ENCODE measurements around the gene KIAA1614.

Gene KIAA1614

GRCh38 chr1:180971273-180971997 lies 58.7 kb downstream of the KIAA1614 start:
- H3K4me1 ChIP-seq (ENCODE audit: control insufficient read depth, low read depth, low read length) = no peaks in the 10 kb centered on the region
- no peaks in the 10 kb centered on the region for H3K9me3 ChIP-seq (ENCODE audit: control insufficient read depth, low read depth, low read length)
- no peak overlapping the region for H3K4me3 ChIP-seq (ENCODE audit: low read length)
- no peaks in the 10 kb centered on the region for H3K27me3 ChIP-seq (ENCODE audit: control insufficient read depth, insufficient read depth, low read length)
- H3K27ac ChIP-seq (ENCODE audit: low read length) = no peak overlapping the region
- H3K9ac ChIP-seq (ENCODE audit: low read length) = no peak overlapping the region
- H3K36me3 ChIP-seq (ENCODE audit: control insufficient read depth, low read depth, low read length) = peaks cover 41% of the 10 kb centered on the region

DNA sequence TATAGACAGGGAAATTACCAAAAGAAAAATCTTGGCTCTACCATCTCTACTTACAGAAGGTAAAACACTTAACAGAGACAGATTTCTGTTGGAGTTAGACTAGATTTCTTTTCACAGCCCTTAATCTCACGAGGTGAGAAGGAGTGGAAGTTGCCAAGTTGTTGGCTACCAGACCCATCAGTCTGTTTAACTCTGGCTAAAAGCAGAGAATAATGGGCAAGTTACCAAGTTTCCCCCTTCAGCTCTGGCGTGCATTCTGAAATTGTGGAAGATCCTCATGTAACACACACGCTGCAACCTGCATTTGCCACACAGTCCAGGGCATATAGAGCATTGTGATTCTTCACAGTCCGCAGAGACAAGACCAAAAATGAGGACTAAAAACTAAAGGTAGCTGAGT lies 60.7 kb downstream of the KIAA1614 start:
- Histone ChIP-seq H3K9ac (ENCODE audit: low read length) (no peak overlapping the region), H3K4me1 (ENCODE audit: control insufficient read depth, low read depth, low read length) (no peaks in the 10 kb centered on the region)

DNA sequence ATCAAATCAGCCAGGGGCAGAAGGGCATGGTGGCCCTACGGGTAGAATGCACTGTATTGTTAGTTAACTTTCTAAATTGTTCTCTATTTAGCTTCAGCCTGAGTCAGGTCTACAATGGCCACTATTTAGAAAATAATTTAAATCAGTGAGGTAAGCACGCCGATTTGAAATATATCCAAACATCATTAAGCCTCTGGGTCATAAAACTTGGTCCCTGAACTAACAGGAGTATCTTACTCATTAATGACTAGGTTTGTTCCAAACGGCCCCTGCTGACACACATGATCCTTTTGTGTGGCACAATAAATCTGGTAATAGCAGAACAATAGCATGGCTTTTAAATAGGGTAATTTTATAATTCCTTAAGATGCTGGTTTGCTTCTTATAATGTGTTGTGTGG lies 61.5 kb downstream of the KIAA1614 start:
- peaks cover 61% of the 10 kb centered on the region for H3K36me3 ChIP-seq (ENCODE audit: control insufficient read depth, low read depth, low read length)
- no peak overlapping the region for H3K4me3 ChIP-seq (ENCODE audit: low read length)
- no peak overlapping the region for H3K9ac ChIP-seq (ENCODE audit: low read length)
- H3K9me3 ChIP-seq (ENCODE audit: control insufficient read depth, low read depth, low read length) = no peaks in the 10 kb centered on the region
- H3K27ac ChIP-seq (ENCODE audit: low read length) = no peak overlapping the region
- no peaks in the 10 kb centered on the region for H3K27me3 ChIP-seq (ENCODE audit: control insufficient read depth, insufficient read depth, low read length)
- H3K4me1 ChIP-seq (ENCODE audit: control insufficient read depth, low read depth, low read length) = no peaks in the 10 kb centered on the region

More for the DNA sequence above, 60.7 kb downstream of the KIAA1614 start:
- H3K36me3 ChIP-seq (ENCODE audit: control insufficient read depth, low read depth, low read length) = peaks cover 56% of the 10 kb centered on the region
- H3K27ac ChIP-seq (ENCODE audit: low read length) = no peak overlapping the region
- no peaks in the 10 kb centered on the region for H3K9me3 ChIP-seq (ENCODE audit: control insufficient read depth, low read depth, low read length)
- H3K4me3 ChIP-seq (ENCODE audit: low read length) = no peak overlapping the region
- H3K27me3 ChIP-seq (ENCODE audit: control insufficient read depth, insufficient read depth, low read length) = no peaks in the 10 kb centered on the region

DNA sequence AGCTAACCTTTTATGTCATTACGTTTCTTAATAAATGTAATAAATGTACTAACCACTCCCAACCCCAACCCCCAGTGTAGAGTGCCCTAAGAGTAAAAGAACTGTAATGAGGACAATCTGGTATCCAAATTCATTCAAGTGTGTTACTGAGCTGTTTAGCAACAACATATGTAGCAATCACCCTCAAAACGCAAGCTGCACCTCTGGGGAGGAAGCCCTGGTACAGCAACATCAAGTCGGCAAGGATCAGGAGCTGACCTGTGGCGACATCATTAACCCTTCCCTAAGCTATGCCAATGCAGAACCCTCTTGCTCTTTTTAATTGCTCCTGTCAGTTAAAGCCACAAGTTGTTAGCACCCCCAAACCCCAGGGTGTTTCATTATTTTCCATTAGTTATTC lies 62.9 kb downstream of the KIAA1614 start:
- no peaks in the 10 kb centered on the region for H3K9me3 ChIP-seq (ENCODE audit: control insufficient read depth, low read depth, low read length)
- H3K4me3 ChIP-seq (ENCODE audit: low read length) = no peak overlapping the region
- H3K36me3 ChIP-seq (ENCODE audit: control insufficient read depth, low read depth, low read length) = peaks cover 57% of the 10 kb centered on the region
- no peaks in the 10 kb centered on the region for H3K27me3 ChIP-seq (ENCODE audit: control insufficient read depth, insufficient read depth, low read length)
- H3K4me1 ChIP-seq (ENCODE audit: control insufficient read depth, low read depth, low read length) = no peaks in the 10 kb centered on the region
- no peak overlapping the region for H3K27ac ChIP-seq (ENCODE audit: low read length)
- no peak overlapping the region for H3K9ac ChIP-seq (ENCODE audit: low read length)

GRCh38 chr1:180976191-180976590 lies 63.5 kb downstream of the KIAA1614 start:
- no peaks in the 10 kb centered on the region for H3K4me1 ChIP-seq (ENCODE audit: control insufficient read depth, low read depth, low read length)
- no peaks in the 10 kb centered on the region for H3K9me3 ChIP-seq (ENCODE audit: control insufficient read depth, low read depth, low read length)
- H3K9ac ChIP-seq (ENCODE audit: low read length) = no peak overlapping the region
- H3K4me3 ChIP-seq (ENCODE audit: low read length) = no peak overlapping the region
- peaks cover 57% of the 10 kb centered on the region for H3K36me3 ChIP-seq (ENCODE audit: control insufficient read depth, low read depth, low read length)
- no peaks in the 10 kb centered on the region for H3K27me3 ChIP-seq (ENCODE audit: control insufficient read depth, insufficient read depth, low read length)
- H3K27ac ChIP-seq (ENCODE audit: low read length) = no peak overlapping the region

DNA sequence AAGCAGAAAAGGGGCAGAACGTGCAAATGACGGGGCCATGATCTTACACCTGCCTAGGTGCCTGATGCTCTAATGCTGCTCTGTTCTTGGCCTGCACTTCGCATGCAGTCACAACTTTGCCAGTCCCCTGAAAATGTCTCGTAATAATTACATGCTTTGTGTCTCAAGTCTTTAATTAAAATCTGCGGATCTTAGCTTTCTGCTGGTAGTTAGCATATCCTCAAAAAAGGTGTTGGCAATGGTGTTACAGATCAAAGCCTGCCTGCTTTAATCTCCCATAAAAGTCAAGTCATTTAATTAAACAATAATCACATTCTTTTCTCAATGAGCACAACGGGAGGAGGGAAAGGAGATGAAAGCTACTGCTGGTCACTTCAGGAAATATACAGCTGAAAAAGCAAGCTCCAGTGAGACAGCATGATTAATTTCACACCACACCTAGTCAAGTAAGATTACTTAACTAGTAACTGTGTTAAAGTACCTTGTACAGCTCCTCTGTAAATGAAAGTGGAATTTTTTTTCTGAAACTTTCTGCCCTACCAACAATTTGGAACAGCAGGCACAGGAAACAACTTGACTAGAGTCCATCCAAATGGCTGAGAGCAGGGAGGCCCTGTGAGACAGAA lies 64.1 kb downstream of the KIAA1614 start:
- no peaks in the 10 kb centered on the region for H3K27me3 ChIP-seq (ENCODE audit: control insufficient read depth, insufficient read depth, low read length)
- H3K9me3 ChIP-seq (ENCODE audit: control insufficient read depth, low read depth, low read length) = no peaks in the 10 kb centered on the region
- H3K4me1 ChIP-seq (ENCODE audit: control insufficient read depth, low read depth, low read length) = peaks cover 5% of the 10 kb centered on the region
- H3K4me3 ChIP-seq (ENCODE audit: low read length) = no peak overlapping the region
- peaks cover 57% of the 10 kb centered on the region for H3K36me3 ChIP-seq (ENCODE audit: control insufficient read depth, low read depth, low read length)
- H3K9ac ChIP-seq (ENCODE audit: low read length) = no peak overlapping the region
- no peak overlapping the region for H3K27ac ChIP-seq (ENCODE audit: low read length)

DNA sequence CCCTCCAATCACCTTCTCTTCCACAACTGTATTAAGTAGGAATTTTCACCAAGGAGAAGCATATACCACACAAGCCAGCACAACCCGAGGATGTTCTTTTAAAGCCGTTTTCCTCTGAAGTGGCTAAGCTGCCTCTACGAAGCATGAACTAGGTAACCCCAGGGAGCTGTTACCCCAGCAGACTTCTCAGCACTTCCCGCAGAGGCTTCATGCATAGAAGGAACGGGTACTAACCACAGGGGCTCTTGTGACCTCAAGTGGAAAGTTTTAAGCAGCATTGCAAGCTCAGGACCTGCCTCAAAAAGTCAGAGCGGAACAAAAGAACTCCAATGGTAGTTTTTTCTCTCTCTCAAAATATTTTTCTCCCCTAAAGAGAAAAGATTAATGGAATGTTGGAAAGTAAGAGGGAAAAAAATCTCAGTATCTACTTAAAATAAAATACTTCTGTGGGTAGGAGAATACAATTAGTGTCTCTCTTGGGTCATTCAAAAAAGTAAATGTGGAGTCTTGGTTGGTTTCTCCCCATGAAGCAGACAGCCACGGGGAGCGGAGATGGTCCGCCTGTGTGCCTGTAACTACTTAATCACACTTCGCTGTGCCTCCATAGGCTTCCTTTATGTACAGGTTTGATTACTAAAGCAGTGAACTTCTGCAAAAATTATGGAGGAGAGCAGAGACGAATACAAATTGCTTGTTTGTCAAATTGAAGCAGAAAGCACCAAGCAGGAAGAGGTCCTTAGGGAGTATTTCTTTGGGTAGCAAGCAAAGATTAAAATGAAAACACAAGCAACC lies 69.1 kb downstream of the KIAA1614 start:
- H3K27me3 ChIP-seq (ENCODE audit: control insufficient read depth, insufficient read depth, low read length) = no peaks in the 10 kb centered on the region
- H3K9ac ChIP-seq (ENCODE audit: low read length) = peak overlapping the region; percentile 33
- peak overlapping the region; percentile 20 for H3K27ac ChIP-seq (ENCODE audit: low read length)
- no peak overlapping the region for H3K4me3 ChIP-seq (ENCODE audit: low read length)
- no peaks in the 10 kb centered on the region for H3K9me3 ChIP-seq (ENCODE audit: control insufficient read depth, low read depth, low read length)
- H3K36me3 ChIP-seq (ENCODE audit: control insufficient read depth, low read depth, low read length) = peaks cover 40% of the 10 kb centered on the region
- H3K4me1 ChIP-seq (ENCODE audit: control insufficient read depth, low read depth, low read length) = peaks cover 12% of the 10 kb centered on the region

DNA sequence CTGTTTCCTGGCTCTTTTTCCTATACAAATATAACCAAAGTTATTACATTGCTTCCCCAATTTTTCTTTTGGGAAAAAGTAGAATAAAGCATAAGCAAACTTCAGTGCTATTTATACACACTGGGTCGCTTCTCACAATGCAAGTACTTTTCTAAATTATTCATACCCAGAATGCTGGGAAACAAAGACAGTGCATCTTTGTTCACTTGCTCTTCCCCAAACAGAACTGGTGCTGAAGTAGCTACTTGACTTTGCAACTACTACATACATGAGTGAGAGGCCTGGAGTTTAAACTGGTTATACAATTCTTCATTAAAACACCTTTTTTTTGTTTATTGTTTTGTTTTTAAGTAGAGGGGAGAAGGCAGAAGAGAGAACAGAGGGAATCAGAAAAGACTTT lies 69.7 kb downstream of the KIAA1614 start:
- Histone ChIP-seq H3K27ac (ENCODE audit: low read length) (no peak overlapping the region), H3K4me1 (ENCODE audit: control insufficient read depth, low read depth, low read length) (peaks cover 12% of the 10 kb centered on the region), H3K27me3 (ENCODE audit: control insufficient read depth, insufficient read depth, low read length) (no peaks in the 10 kb centered on the region), H3K9ac (ENCODE audit: low read length) (peak overlapping the region; percentile 33), H3K4me3 (ENCODE audit: low read length) (no peak overlapping the region), H3K9me3 (ENCODE audit: control insufficient read depth, low read depth, low read length) (no peaks in the 10 kb centered on the region), H3K36me3 (ENCODE audit: control insufficient read depth, low read depth, low read length) (peaks cover 40% of the 10 kb centered on the region)

DNA sequence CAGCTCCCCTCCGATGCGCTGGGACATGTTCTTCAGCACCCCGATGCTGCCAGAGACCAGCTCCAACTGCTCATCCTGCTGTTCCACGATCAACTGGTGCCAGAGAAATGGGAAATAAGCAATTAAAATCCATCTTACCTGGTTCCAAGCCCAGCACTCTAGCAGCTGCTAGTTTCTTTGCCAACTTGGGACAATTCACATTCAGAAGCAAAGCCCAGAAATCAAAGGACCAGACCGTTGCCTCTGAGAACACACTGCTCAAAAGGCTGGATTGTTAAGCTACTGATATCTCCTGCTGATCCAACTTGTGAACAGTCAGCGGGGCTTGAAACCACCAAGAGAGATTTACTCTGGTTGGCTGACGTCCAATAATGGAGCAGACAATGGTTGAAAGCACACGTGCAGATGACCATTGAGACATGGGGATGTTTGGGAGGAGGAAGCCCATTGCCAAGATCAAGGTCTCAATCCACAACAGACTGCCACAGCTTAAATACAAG lies 75.6 kb downstream of the KIAA1614 start:
- H3K36me3 ChIP-seq (ENCODE audit: control insufficient read depth, low read depth, low read length) = peaks cover 76% of the 10 kb centered on the region
- no peaks in the 10 kb centered on the region for H3K4me1 ChIP-seq (ENCODE audit: control insufficient read depth, low read depth, low read length)
- no peak overlapping the region for H3K27ac ChIP-seq (ENCODE audit: low read length)
- H3K9me3 ChIP-seq (ENCODE audit: control insufficient read depth, low read depth, low read length) = no peaks in the 10 kb centered on the region
- H3K4me3 ChIP-seq (ENCODE audit: low read length) = no peak overlapping the region
- no peaks in the 10 kb centered on the region for H3K27me3 ChIP-seq (ENCODE audit: control insufficient read depth, insufficient read depth, low read length)
- no peak overlapping the region for H3K9ac ChIP-seq (ENCODE audit: low read length)

GRCh38 chr1:180994262-180994661 lies 81.6 kb downstream of the KIAA1614 start:
- no peak overlapping the region for H3K27ac ChIP-seq (ENCODE audit: low read length)
- H3K27me3 ChIP-seq (ENCODE audit: control insufficient read depth, insufficient read depth, low read length) = no peaks in the 10 kb centered on the region
- H3K36me3 ChIP-seq (ENCODE audit: control insufficient read depth, low read depth, low read length) = peaks cover 37% of the 10 kb centered on the region
- H3K4me3 ChIP-seq (ENCODE audit: low read length) = no peak overlapping the region
- H3K9me3 ChIP-seq (ENCODE audit: control insufficient read depth, low read depth, low read length) = no peaks in the 10 kb centered on the region
- H3K9ac ChIP-seq (ENCODE audit: low read length) = no peak overlapping the region
- H3K4me1 ChIP-seq (ENCODE audit: control insufficient read depth, low read depth, low read length) = no peaks in the 10 kb centered on the region

DNA sequence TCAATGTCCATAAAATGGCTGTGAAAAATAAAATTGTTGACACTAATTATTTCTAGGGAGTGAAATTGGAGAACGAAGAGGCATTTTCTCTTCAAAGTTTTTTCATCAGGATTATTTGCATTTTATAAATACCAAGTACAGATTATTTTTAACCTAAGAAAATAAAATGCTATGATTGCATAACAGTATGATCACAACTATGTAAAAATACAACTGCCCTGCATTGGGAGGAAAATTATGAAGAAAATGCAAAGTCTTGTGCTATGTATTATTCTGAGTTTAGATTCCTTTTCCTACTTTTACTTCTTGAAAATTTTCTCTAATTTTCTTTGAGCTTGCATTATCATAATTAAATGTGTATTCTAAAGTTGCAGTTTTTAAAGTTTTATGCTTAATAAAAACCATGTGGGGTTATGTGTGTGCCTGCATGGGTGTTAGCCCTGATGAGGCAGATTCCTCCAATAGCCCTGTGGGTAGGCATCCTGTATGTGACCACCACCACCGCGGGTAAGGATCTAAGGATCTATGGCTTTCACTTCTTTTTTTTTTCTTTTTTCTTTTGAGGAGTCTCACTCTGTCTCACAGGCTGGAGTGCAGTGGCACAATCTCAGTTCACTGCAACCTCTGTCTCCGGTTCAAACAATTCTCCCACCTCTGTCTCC lies 85.3 kb downstream of the KIAA1614 start:
- H3K27ac ChIP-seq (ENCODE audit: low read length) = no peak overlapping the region
- H3K9me3 ChIP-seq (ENCODE audit: control insufficient read depth, low read depth, low read length) = no peaks in the 10 kb centered on the region
- no peak overlapping the region for H3K4me3 ChIP-seq (ENCODE audit: low read length)
- no peaks in the 10 kb centered on the region for H3K27me3 ChIP-seq (ENCODE audit: control insufficient read depth, insufficient read depth, low read length)
- no peaks in the 10 kb centered on the region for H3K4me1 ChIP-seq (ENCODE audit: control insufficient read depth, low read depth, low read length)
- H3K36me3 ChIP-seq (ENCODE audit: control insufficient read depth, low read depth, low read length) = peaks cover 21% of the 10 kb centered on the region
- H3K9ac ChIP-seq (ENCODE audit: low read length) = no peak overlapping the region

All from iPS-18a (cell line).